H1 (cell line): ENCODE data around the gene SLC22A23. TPM values are rescaled to one million over a fixed set of nuclear protein-coding genes. Genes with fewer than 3 reads are reported as not detected.

ENCODE experiments used
- CTCF ChIA-PET: fragments of 300-600 bp; sonication (Branson Sonifier 250); formaldehyde crosslinking; loops from one replicate; lab custom pipeline; 2021; ENCODE audit not compliant: partially characterized antibody; lab: Charles Lee
- POLR2A ChIA-PET: fragments of 300-600 bp; sonication (Branson Sonifier 250); formaldehyde crosslinking; loops from one replicate; lab custom pipeline; 2021; ENCODE audit warnings: inconsistent platforms; ENCODE audit not compliant: partially characterized antibody; lab: Charles Lee
- DNase-seq, 2 experiments: peaks; one replicate each; pipeline versions ENCODE4 v3.0.0 to v3.0.0-alpha.2; 2010 to 2022; ENCODE audit warnings: low spot score in 2 of 2, low read depth in 1 of 2, mixed read lengths in 1 of 2
- FAIRE-seq: peaks from 2 replicates; lab custom pipeline; 2011; peaks lifted over from hg19 to GRCh38; lab: Jason Lieb, UNC
- H2AFZ ChIP-seq: 2 replicates; pipeline ENCODE4 v1.8.1; 2012; ENCODE audit warnings: low read length, inconsistent platforms
- H2AK5ac ChIP-seq: 2 replicates; pipeline ENCODE4 v1.6.1; 2013; ENCODE audit warnings: low read depth, low read length
- H2BK120ac ChIP-seq: replicated peaks from 2 replicates; pipeline ENCODE3; 2013; ENCODE audit warnings: low read depth, low read length, inconsistent platforms
- H2BK12ac ChIP-seq: 2 replicates; pipeline ENCODE4 v1.6.1; 2013; ENCODE audit warnings: low read depth, low read length
- H2BK15ac ChIP-seq: 2 replicates; pipeline ENCODE4 v1.6.1; 2013; ENCODE audit warnings: low read length
- H2BK20ac ChIP-seq: 2 replicates; pipeline ENCODE4 v1.6.1; 2013; ENCODE audit warnings: low read length
- H2BK5ac ChIP-seq: 2 replicates; pipeline ENCODE4 v1.6.1; 2013; ENCODE audit warnings: low read depth, low read length
- H3K14ac ChIP-seq: 2 replicates; pipeline ENCODE4 v1.6.1; 2013; ENCODE audit warnings: inconsistent platforms; ENCODE audit not compliant: insufficient read length
- H3K18ac ChIP-seq: 2 replicates; pipeline ENCODE4 v1.6.1; 2013; ENCODE audit warnings: low read length; ENCODE audit errors: extremely low read depth
- H3K23ac ChIP-seq: 2 replicates; pipeline ENCODE4 v1.6.1; 2013; ENCODE audit warnings: inconsistent platforms; ENCODE audit not compliant: insufficient read length
- H3K23me2 ChIP-seq: 2 replicates; pipeline ENCODE4 v1.6.1; 2013; ENCODE audit warnings: low read depth, low read length
- H3K27ac ChIP-seq: 2 replicates; pipeline ENCODE4 v1.6.1; 2011; ENCODE audit warnings: low read depth, low read length, inconsistent platforms
- H3K27me3 ChIP-seq, 4 experiments: replicated peaks in 1 of 4; 1 replicate in 1 of 4; 2 replicates in 3 of 4; pipeline versions ENCODE4 v1.6.1 to v1.8.1; 2011 to 2013; ENCODE audit warnings: low read length in 3 of 4, mild to moderate bottlenecking in 3 of 4, inconsistent platforms in 2 of 4, mixed read lengths in 2 of 4, moderate library complexity in 1 of 4; ENCODE audit not compliant: control insufficient read depth in 3 of 4, insufficient read depth in 3 of 4; ENCODE audit errors: extremely low read depth in 1 of 4
- H3K36me3 ChIP-seq, 4 experiments: 2 replicates each; pipeline versions ENCODE4 v1.6.1 to v1.8.1; 2011 to 2013; ENCODE audit warnings: mild to moderate bottlenecking in 4 of 4, low read length in 3 of 4, moderate library complexity in 2 of 4, control low read depth in 1 of 4, inconsistent platforms in 1 of 4; ENCODE audit not compliant: insufficient read depth in 4 of 4, control insufficient read depth in 2 of 4
- H3K4ac ChIP-seq: replicated peaks from 2 replicates; pipeline ENCODE3; 2013; ENCODE audit warnings: low read length, low read depth, mixed read lengths, inconsistent platforms; ENCODE audit not compliant: insufficient read length
- H3K4me1 ChIP-seq, 4 experiments: replicated peaks in 1 of 4; 1 replicate in 1 of 4; 2 replicates in 3 of 4; pipeline versions ENCODE4 v1.6.1 to v1.8.1; 2011 to 2013; ENCODE audit warnings: low read length in 3 of 4, inconsistent platforms in 2 of 4, mixed read lengths in 1 of 4; ENCODE audit not compliant: insufficient read depth in 4 of 4, control insufficient read depth in 3 of 4
- H3K4me2 ChIP-seq, 2 experiments: 2 replicates each; pipeline versions ENCODE4 v1.6.1 to v1.8.1; 2011 to 2013; ENCODE audit warnings: low read depth in 2 of 2, low read length in 2 of 2, control low read depth in 1 of 2, inconsistent platforms in 1 of 2, mild to moderate bottlenecking in 1 of 2; ENCODE audit not compliant: insufficient read depth in 1 of 2
- H3K4me3 ChIP-seq, 4 experiments: fragments of 200-600, 300-600 bp in 1 of 4; sonication (generic), shearing (Covaris generic), sonication (Bioruptor Twin) in 1 of 4; 2 replicates each; pipeline versions ENCODE4 v1.5.1 to v1.8.1; 2011 to 2016; ENCODE audit warnings: low read length in 4 of 4, low read depth in 3 of 4, control low read depth in 2 of 4, inconsistent platforms in 2 of 4, mild to moderate bottlenecking in 2 of 4, mixed read lengths in 1 of 4, moderate library complexity in 1 of 4; ENCODE audit not compliant: insufficient read depth in 2 of 4; ENCODE audit errors: extremely low read depth in 1 of 4
- H3K56ac ChIP-seq: replicated peaks from 2 replicates; pipeline ENCODE3; 2013; ENCODE audit warnings: low read depth, mild to moderate bottlenecking, mixed read lengths, low read length, inconsistent platforms; ENCODE audit not compliant: insufficient read length
- H3K79me1 ChIP-seq: 2 replicates; pipeline ENCODE4 v1.6.1; 2013; ENCODE audit warnings: low read depth, low read length, control low read depth
- H3K79me2 ChIP-seq, 2 experiments: 2 replicates each; pipeline versions ENCODE4 v1.6.1 to v1.8.1; 2012 to 2013; ENCODE audit warnings: low read length in 2 of 2, mild to moderate bottlenecking in 2 of 2, inconsistent platforms in 1 of 2; ENCODE audit not compliant: insufficient read depth in 2 of 2, control insufficient read depth in 1 of 2
- H3K9ac ChIP-seq, 4 experiments: replicated peaks in 1 of 4; 1 replicate in 1 of 4; 2 replicates in 3 of 4; pipeline versions ENCODE4 v1.6.1 to v1.8.1; 2011 to 2013; ENCODE audit warnings: low read depth in 3 of 4, low read length in 3 of 4, control low read depth in 2 of 4, mild to moderate bottlenecking in 2 of 4, moderate library complexity in 2 of 4, inconsistent platforms in 1 of 4; ENCODE audit errors: extremely low read depth in 1 of 4
- H3K9me3 ChIP-seq, 2 experiments: 2 replicates each; pipeline versions ENCODE4 v1.6.1 to v1.8.1; 2012 to 2013; ENCODE audit warnings: mild to moderate bottlenecking in 2 of 2, moderate library complexity in 2 of 2, control low read depth in 1 of 2, inconsistent platforms in 1 of 2, low read depth in 1 of 2, low read length in 1 of 2, mixed read lengths in 1 of 2; ENCODE audit not compliant: insufficient read depth in 2 of 2
- H4K20me1 ChIP-seq, 2 experiments: replicated peaks in 1 of 2; 2 replicates each; pipeline versions ENCODE3 to v1.8.1; 2011 to 2013; ENCODE audit warnings: inconsistent platforms in 2 of 2, low read length in 2 of 2, mild to moderate bottlenecking in 1 of 2; ENCODE audit not compliant: insufficient read depth in 2 of 2, control insufficient read depth in 1 of 2
- H4K5ac ChIP-seq: 2 replicates; pipeline ENCODE4 v1.6.1; 2013; ENCODE audit warnings: low read length, low read depth, mixed read lengths, inconsistent platforms; ENCODE audit not compliant: insufficient read length
- H4K8ac ChIP-seq: 2 replicates; pipeline ENCODE4 v1.8.0; 2013; ENCODE audit warnings: mild to moderate bottlenecking, moderate library complexity, low read length, inconsistent platforms; ENCODE audit not compliant: insufficient read depth; ENCODE audit errors: extremely low read depth
- H4K91ac ChIP-seq: replicated peaks from 2 replicates; pipeline ENCODE3; 2013; ENCODE audit warnings: low read length, mixed read lengths, inconsistent platforms; ENCODE audit not compliant: insufficient read length
- BRCA1 ChIP-seq: IDR thresholded peaks from 2 replicates; pipeline ENCODE4 v1.6.1; 2012; ENCODE audit warnings: low read depth, low read length, improper control_type of control experiment
- CREB1 ChIP-seq: IDR thresholded peaks from 2 replicates; pipeline ENCODE4 v1.6.1; 2012; ENCODE audit warnings: inconsistent platforms
- RNF2 ChIP-seq: fragments of 200-900, 300-1000 bp; sonication (generic); IDR thresholded peaks from 2 replicates; pipeline ENCODE4 v1.7.1; 2016; ENCODE audit warnings: borderline replicate concordance, low read depth, mild to moderate bottlenecking, antibody characterized with exemption, low read length; ENCODE audit not compliant: poor library complexity, severe bottlenecking; ENCODE audit errors: missing control alignments
- SIRT6 ChIP-seq: IDR thresholded peaks from one replicate; pipeline ENCODE4 v1.7.1; 2012; ENCODE audit warnings: low read length, inconsistent platforms
- TCF12 ChIP-seq: IDR thresholded peaks from 2 replicates; pipeline ENCODE4 v1.6.1; 2011; ENCODE audit warnings: low read depth, mild to moderate bottlenecking, low read length
- WGBS, 2 experiments: shearing (Covaris generic) in 1 of 2; methylation state at CpG; one replicate each; pipeline versions ENCODE4 v1.1.6 to v1.1.7; 2013 to 2015; ENCODE audit warnings: low lambda C conversion rate in 2 of 2, mixed read lengths in 2 of 2, inconsistent platforms in 1 of 2, low coverage in 1 of 2, missing lambda C conversion rate in 1 of 2; ENCODE audit not compliant: insufficient replicate concordance in 2 of 2, insufficient coverage in 1 of 2, insufficient read length in 1 of 2; ENCODE audit errors: extremely low coverage in 1 of 2, missing lambda C conversion rate in 1 of 2; 5-methylcytosine and 5-hydroxymethylcytosine counted together
- polyA plus RNA-seq, 7 experiments: library from polyadenylated mRNA; depleted of rRNA in 3 of 7; stranded (reverse) in 5 of 7; unstranded in 2 of 7; fragments of >200 nt in 5 of 7; fragments of 200-250 nt in 2 of 7; gene quantifications; 1 replicate in 5 of 7; 2 replicates in 1 of 7; 4 replicates in 1 of 7; pipeline versions ENCODE4 v1.2.1 to v1.2.3, GENCODE V29; 2011 to 2013; ENCODE audit warnings: missing spikeins in 2 of 7, mixed read lengths in 2 of 7
- total RNA-seq: library from RNA; stranded (reverse); fragmentation: NEBNext Ultra II Directional; extraction: Animal tissue kit (Norgen Biotek cat#: 25700); gene quantifications from 2 replicates; pipeline ENCODE4 v1.2.1, GENCODE V29; 2021

Gene SLC22A23
- total and polyA plus RNA-seq, 2 of the 8 experiments (the other 6 are each of a cell fraction or from before 2014, with no cell fraction given) = 9.9 to 38.4 TPM

- no peak overlapping the region for H4K91ac ChIP-seq
- no peak overlapping the region for H2BK15ac ChIP-seq
- peaks cover 0 to 2% (median 0%) of the 10 kb centered on the region in 4 experiments; a peak in 1 of 7 replicates for H3K27me3 ChIP-seq
- no peak overlapping the region for H3K23ac ChIP-seq
- H3K14ac ChIP-seq = no peak overlapping the region
- H4K5ac ChIP-seq = no peak overlapping the region
- no peak overlapping the region for H2BK120ac ChIP-seq
- no peak overlapping the region for H3K56ac ChIP-seq
- no peak overlapping the region for H3K9ac ChIP-seq
- no peaks in the 10 kb centered on the region; the same call in 1 of the 2 replicates for H3K79me1 ChIP-seq
- no peak overlapping the region for H3K4ac ChIP-seq
- ChIA-PET CTCF (interaction anchor here (0.5 to 4.0 kb wide), 26 partner anchors 7 to 395 kb away, joined by 3 to 20 read pairs (median 5); no protein-coding TSS in a partner anchor), POLR2A (no interaction called here)
- no peaks in the 10 kb centered on the region for H3K36me3 ChIP-seq
- no peak overlapping the region for H2BK12ac ChIP-seq
- no peak for FAIRE-seq
- no peak overlapping the region for H2BK20ac ChIP-seq
- no peak overlapping the region for H3K4me2 ChIP-seq
- no peak for DNase-seq
- no peak overlapping the region for H3K27ac ChIP-seq
- peaks cover 0 to 5% (median 3%) of the 10 kb centered on the region in 4 experiments; a peak in 4 of 7 replicates for H3K4me1 ChIP-seq
- H3K23me2 ChIP-seq = no peaks in the 10 kb centered on the region
- no peak overlapping the region for H3K18ac ChIP-seq
- no peaks in the 10 kb centered on the region for H3K9me3 ChIP-seq
- TF ChIP-seq BRCA1 = no peak
- no peak for TF ChIP-seq SIRT6
- no peak for TF ChIP-seq CREB1
- no peak for TF ChIP-seq TCF12
- no peak for TF ChIP-seq RNF2
- H3K4me3 ChIP-seq = no peak overlapping the region
- 91% methylated on average over 5 of the region's 5 CpGs; no CpG with 5 or more reads in 1 of the 2 experiments for WGBS, 2 experiments
- H2BK5ac ChIP-seq = no peak overlapping the region
- peaks cover 2 to 3% of the 10 kb centered on the region in 2 experiments for H4K20me1 ChIP-seq
- no peak overlapping the region for H4K8ac ChIP-seq
- H2AK5ac ChIP-seq = no peak overlapping the region
- H2AFZ ChIP-seq = no peak overlapping the region
- H3K79me2 ChIP-seq = 0 out of 4 replicates have a peak, but pooled peaks cover 0 to under 1% of the 10 kb centered on the region in 2 experiments
Measured at GRCh38 chr6:3371222-3371949, 85.5 kb downstream of the SLC22A23 start.
